OCI-LY3 (cell line): Measurements from ENCODE around the gene TDRD15.

Experiments
- H2AFZ ChIP-seq: fragments of 200-600, 300-600 bp; shearing (Covaris generic); 2 replicates; pipeline ENCODE4 v1.6.0; 2014; ENCODE audit warnings: antibody characterized with exemption, low read depth, low read length
- H3K27ac ChIP-seq: fragments of 200-600, 300-600 bp; sonication (generic); 2 replicates; pipeline ENCODE4 v1.5.1; 2014; ENCODE audit warnings: mild to moderate bottlenecking, low read length, moderate library complexity, mixed read lengths
- H3K27me3 ChIP-seq: fragments of 200-600, 300-600 bp; sonication (generic); 2 replicates; pipeline ENCODE4 v1.6.1; 2014; ENCODE audit warnings: low read depth, low read length, mixed read lengths
- H3K36me3 ChIP-seq: fragments of 200-600, 300-600 bp; sonication (generic); replicated peaks from 2 replicates; pipeline ENCODE3; 2014; ENCODE audit warnings: low read depth, low read length, mixed read lengths
- H3K4me1 ChIP-seq: fragments of 300-600, 200-600 bp; sonication (generic); 2 replicates; pipeline ENCODE4 v1.6.1; 2014; ENCODE audit warnings: low read length, mixed read lengths
- H3K4me2 ChIP-seq: fragments of 200-600, 300-600 bp; sonication (generic); 2 replicates; pipeline ENCODE4 v1.6.1; 2014; ENCODE audit warnings: low read length, mixed read lengths
- H3K4me3 ChIP-seq: fragments of 300-600, 200-600 bp; sonication (generic); 2 replicates; pipeline ENCODE4 v1.5.1; 2014; ENCODE audit warnings: antibody characterized with exemption, mild to moderate bottlenecking, low read length, moderate library complexity
- H3K79me2 ChIP-seq: fragments of 300-600, 200-600 bp; shearing (Covaris generic); 2 replicates; pipeline ENCODE4 v1.6.1; 2014; ENCODE audit warnings: mild to moderate bottlenecking, low read length, mixed read lengths
- H3K9ac ChIP-seq: fragments of 300-600, 200-600 bp; shearing (Covaris generic); 2 replicates; pipeline ENCODE4 v1.6.0; 2014; ENCODE audit warnings: mild to moderate bottlenecking, low read length, moderate library complexity
- H3K9me3 ChIP-seq: fragments of 200-600, 300-600 bp; shearing (Covaris generic); 2 replicates; pipeline ENCODE4 v1.6.1; 2014; ENCODE audit warnings: low read length, mixed read lengths; ENCODE audit not compliant: insufficient read depth
- H4K20me1 ChIP-seq: fragments of 200-600, 300-600 bp; sonication (generic); 2 replicates; pipeline ENCODE4 v1.6.1; 2016; ENCODE audit warnings: low read length, mixed read lengths; ENCODE audit not compliant: insufficient read depth
- CTCF ChIP-seq: fragments of 200-600, 300-600 bp; sonication (generic); IDR thresholded peaks from 2 replicates; pipeline ENCODE4 v1.5.1; 2014; ENCODE audit warnings: antibody characterized with exemption, low read length, low read depth
- EZH2phosphoT487 ChIP-seq: fragments of 200-600 bp; shearing (Covaris generic); IDR thresholded peaks from 2 replicates; pipeline ENCODE4 v1.6.1; 2018; ENCODE audit warnings: antibody characterized with exemption, mixed run types, low read depth

TDRD15 gene

GRCh38 chr2:21102356-21102755 is 21.4 kb upstream of the TDRD15 start:
- Histone ChIP-seq H3K27ac (no peak overlapping the region), H3K9me3 (peaks cover 7% of the 10 kb centered on the region; the same call in 1 of the 2 replicates), H3K4me3 (no peak overlapping the region), H2AFZ (no peak overlapping the region), H3K36me3 (peaks cover 2% of the 10 kb centered on the region), H3K4me2 (no peak overlapping the region), H3K4me1 (peaks cover 5% of the 10 kb centered on the region), H3K27me3 (no peaks in the 10 kb centered on the region), H4K20me1 (no peaks in the 10 kb centered on the region), H3K9ac (no peak overlapping the region), H3K79me2 (no peaks in the 10 kb centered on the region)
- TF ChIP-seq CTCF (no peak), EZH2phosphoT487 (no peak)

GRCh38 chr2:21103274-21103891 is 20.4 kb upstream of the TDRD15 start:
- no peak overlapping the region for H2AFZ ChIP-seq
- H4K20me1 ChIP-seq, result no peaks in the 10 kb centered on the region

GRCh38 chr2:21104030-21104660 is 19.6 kb upstream of the TDRD15 start:
- Histone ChIP-seq H3K36me3 (peaks cover 6% of the 10 kb centered on the region), H3K4me2 (no peak overlapping the region)
- TF ChIP-seq EZH2phosphoT487 (no peak), CTCF (no peak)

More at GRCh38 chr2:21103274-21103891, 20.4 kb upstream of the TDRD15 start:
- peaks cover 15% of the 10 kb centered on the region for H3K4me1 ChIP-seq
- no peak overlapping the region for H3K9ac ChIP-seq
- no peak for TF ChIP-seq CTCF
- no peak for TF ChIP-seq EZH2phosphoT487
- H3K79me2 ChIP-seq, result no peaks in the 10 kb centered on the region
- no peaks in the 10 kb centered on the region for H3K27me3 ChIP-seq
- peaks cover 9% of the 10 kb centered on the region; the same call in 1 of the 2 replicates for H3K9me3 ChIP-seq
- no peak overlapping the region for H3K27ac ChIP-seq
- no peak overlapping the region for H3K4me3 ChIP-seq
- no peak overlapping the region for H3K4me2 ChIP-seq
- H3K36me3 ChIP-seq, result peaks cover 3% of the 10 kb centered on the region

GRCh38 chr2:21111012-21111411 is 12.8 kb upstream of the TDRD15 start:
- peaks cover 15% of the 10 kb centered on the region for H3K4me1 ChIP-seq
- no peak for TF ChIP-seq CTCF
- TF ChIP-seq EZH2phosphoT487, result no peak
- peaks cover 6% of the 10 kb centered on the region for H3K36me3 ChIP-seq
- H3K27ac ChIP-seq, result no peak overlapping the region
- no peak overlapping the region for H2AFZ ChIP-seq
- peaks cover 12% of the 10 kb centered on the region; the same call in 1 of the 2 replicates for H3K9me3 ChIP-seq
- no peak overlapping the region for H3K4me3 ChIP-seq
- H4K20me1 ChIP-seq, result no peaks in the 10 kb centered on the region
- H3K27me3 ChIP-seq, result no peaks in the 10 kb centered on the region
- no peaks in the 10 kb centered on the region for H3K79me2 ChIP-seq
- H3K9ac ChIP-seq, result no peak overlapping the region
- no peak overlapping the region for H3K4me2 ChIP-seq

More at GRCh38 chr2:21104030-21104660, 19.6 kb upstream of the TDRD15 start:
- Histone ChIP-seq H3K27ac (no peak overlapping the region), H3K79me2 (no peaks in the 10 kb centered on the region), H2AFZ (no peak overlapping the region), H3K9ac (no peak overlapping the region), H3K9me3 (peaks cover 12% of the 10 kb centered on the region), H3K27me3 (no peaks in the 10 kb centered on the region), H4K20me1 (no peaks in the 10 kb centered on the region), H3K4me1 (peaks cover 15% of the 10 kb centered on the region), H3K4me3 (no peak overlapping the region)
